ENCODE results near the gene ITGB4. TPM values are rescaled to one million over a fixed set of nuclear protein-coding genes. Genes with fewer than 3 reads are reported as not detected.

Gene ITGB4
- total and polyA plus RNA-seq, 9 of the 15 experiments (the other 6 are each of a cell fraction or from before 2014, with no cell fraction given): 0.05 to 2.8 (median 0.76) TPM; not detected in 3

GRCh38 chr17:75742337-75742736 is 21.1 kb downstream of the ITGB4 start:
- Histone ChIP-seq H3K27ac (ENCODE audit: extremely low read depth, low read depth, low read length) (no peak overlapping the region), H3K4me3 (no peak overlapping the region), H3K9me3 (replicated peaks; ENCODE audit: control insufficient read depth, insufficient read depth, low read depth, low read length) (no peaks in the 10 kb centered on the region), H3K36me3 (ENCODE audit: control insufficient read depth, insufficient read depth, low read length) (no peaks in the 10 kb centered on the region), H4K20me1 (replicated peaks; ENCODE audit: control insufficient read depth, insufficient read depth, low read length) (peaks cover 3% of the 10 kb centered on the region; the same call in 1 of the 2 replicates), H3K4me2 (ENCODE audit: insufficient read depth, low read length) (no peak overlapping the region), H3K79me2 (ENCODE audit: control insufficient read depth, insufficient read depth, low read length) (no peaks in the 10 kb centered on the region), H2AFZ (ENCODE audit: low read depth, low read length) (no peak overlapping the region), H3K9me1 (ENCODE audit: control insufficient read depth, insufficient read depth, low read length) (peaks cover 4% of the 10 kb centered on the region), H3K27me3 (ENCODE audit: control insufficient read depth in 2 of 2, insufficient read depth in 2 of 2, low read length in 2 of 2) (peaks cover 0 to 8% of the 10 kb centered on the region in 2 experiments; a peak in 2 of 5 replicates), H3K4me1 (replicated peaks in 1 of 2; ENCODE audit: control insufficient read depth in 2 of 2, insufficient read depth in 2 of 2, low read length in 2 of 2) (peaks cover 0 to 35% of the 10 kb centered on the region in 2 experiments; a peak in 2 of 5 replicates), H3K9ac (ENCODE audit: insufficient read depth in 1 of 2, low read depth in 2 of 2, low read length in 2 of 2) (no peak overlapping the region; a peak in 1 of 4 replicates)
- CTCF ChIA-PET (ENCODE audit: low intra/inter-chr PET ratio): no interaction called here
- DNase-seq (ENCODE audit: extremely low read depth in 1 of 4, low spot score in 3 of 4): no peak
- intact Hi-C loops (cut with micrococcal nuclease) (no loop called here), in situ Hi-C loops (cut with MboI) (no loop called here)
- no peak for FAIRE-seq
- POLR2A ChIA-PET: interaction anchor here (0.6 to 1.2 kb wide), 3 partner anchors 35 to 382 kb away, joined by 3 to 4 read pairs (median 3); no protein-coding TSS in a partner anchor
- TF ChIP-seq, protein P1, sequence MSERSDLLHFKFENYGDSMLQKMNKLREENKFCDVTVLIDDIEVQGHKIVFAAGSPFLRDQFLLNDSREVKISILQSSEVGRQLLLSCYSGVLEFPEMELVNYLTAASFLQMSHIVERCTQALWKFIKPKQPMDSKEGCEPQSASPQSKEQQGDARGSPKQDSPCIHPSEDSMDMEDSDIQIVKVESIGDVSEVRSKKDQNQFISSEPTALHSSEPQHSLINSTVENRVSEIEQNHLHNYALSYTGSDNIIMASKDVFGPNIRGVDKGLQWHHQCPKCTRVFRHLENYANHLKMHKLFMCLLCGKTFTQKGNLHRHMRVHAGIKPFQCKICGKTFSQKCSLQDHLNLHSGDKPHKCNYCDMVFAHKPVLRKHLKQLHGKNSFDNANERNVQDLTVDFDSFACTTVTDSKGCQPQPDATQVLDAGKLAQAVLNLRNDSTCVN (CRISPR knock-in tag; IDR thresholded peaks at IDR 0.05): no peak
- TF ChIP-seq HNRNPL (IDR thresholded peaks at IDR 0.05; ENCODE audit: low read depth, low read length) (0 out of 2 replicates have a peak, but pooled peaks have one; percentile 28), STAT5B (CRISPR knock-in tag; IDR thresholded peaks at IDR 0.05) (no peak), ZFX (CRISPR knock-in tag; IDR thresholded peaks at IDR 0.05) (0 out of 2 replicates have a peak, but pooled peaks have one; percentile 16)
- peak; percentile 21 for ATAC-seq
- 42% methylated on average over 22 of the region's 25 CpGs for WGBS (ENCODE audit: insufficient coverage, low coverage, missing lambda C conversion rate)
- BruUV-seq (replicated peaks): no TSS peak

All from K562 (cell line).